DOHH2 (cell line): Measurements from ENCODE around the gene ABCA1.

Source experiments
- CTCF ChIP-seq: fragments of 200-600 bp; sonication (generic); IDR thresholded peaks from one replicate; pipeline ENCODE4 v1.5.1; 2014; ENCODE audit warnings: antibody characterized with exemption, mild to moderate bottlenecking, low read depth, low read length; ENCODE audit not compliant: poor library complexity, severe bottlenecking
- EZH2phosphoT487 ChIP-seq: fragments of 200-600 bp; sonication (generic); IDR thresholded peaks from 2 replicates; pipeline ENCODE4 v1.6.1; 2017; ENCODE audit warnings: borderline replicate concordance, mild to moderate bottlenecking, antibody characterized with exemption, low read length, moderate library complexity, mixed read lengths

DNA sequence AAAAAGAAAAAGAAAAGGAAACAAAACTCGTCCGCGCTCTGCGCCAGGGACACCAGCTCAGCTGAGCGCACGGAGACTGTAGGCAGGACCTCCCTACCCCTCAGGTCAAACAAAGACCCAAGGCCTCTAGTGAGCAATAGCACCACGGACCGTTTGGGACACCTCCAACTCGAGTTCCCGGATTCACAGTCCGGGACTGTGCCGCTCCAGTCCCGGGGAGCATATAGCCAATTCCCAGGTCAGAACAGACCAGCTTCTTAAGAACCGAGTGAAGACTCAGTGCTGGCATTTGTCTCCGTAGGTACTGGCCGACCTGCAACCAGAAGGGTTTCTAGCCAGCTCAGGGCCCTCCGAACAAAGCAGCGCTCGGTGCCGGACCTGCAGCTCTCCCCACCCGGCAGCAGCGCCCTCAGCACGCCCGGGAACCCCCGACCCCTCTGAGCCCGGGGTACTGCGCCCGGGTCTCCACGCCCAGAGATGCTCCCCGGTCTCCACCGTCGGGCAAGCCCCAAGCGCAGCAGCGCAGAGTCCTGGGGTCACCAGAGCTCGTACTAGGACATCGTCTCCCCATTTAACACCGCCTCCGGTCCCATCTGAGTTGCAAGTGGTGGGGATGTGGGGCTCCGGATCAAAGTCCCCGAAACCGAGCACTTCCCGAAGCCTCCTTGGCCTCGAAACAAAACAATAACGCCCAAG, 591 bp downstream of the ABCA1 start:
- TF ChIP-seq EZH2phosphoT487 (no peak), CTCF (no peak)
